Peyer's patch (tissue), 4 donors: ENCODE results near the gene GGTLC1. TPM values are rescaled to one million over a fixed set of nuclear protein-coding genes. Genes with fewer than 3 reads are reported as not detected.

Source experiments
- DNase-seq, 3 donors: peaks; one replicate each; pipeline ENCODE4 v3.0.0-alpha.2; 2017 to 2019
- H3K27ac ChIP-seq, 4 donors: fragments of 200-600 bp; sonication (generic); one replicate each; pipeline ENCODE4 v1.5.1; 2016 to 2019
- H3K27me3 ChIP-seq, 2 donors: fragments of 200-600 bp; sonication (generic); one replicate each; pipeline ENCODE4 v1.5.1; 2019
- H3K36me3 ChIP-seq, 3 donors: fragments of 200-600 bp; sonication (generic); one replicate each; pipeline ENCODE4 v1.5.1; 2016 to 2019
- H3K4me1 ChIP-seq, 4 donors: fragments of 200-600 bp; sonication (generic); one replicate each; pipeline ENCODE4 v1.5.1; 2016 to 2019
- H3K4me3 ChIP-seq, 4 donors: fragments of 200-600 bp; sonication (generic); 1 replicate in 3 of 4; 2 replicates in 1 of 4; pipeline ENCODE4 v1.5.1; 2016 to 2019; ENCODE audit warnings: mild to moderate bottlenecking in 1 of 4
- H3K9me3 ChIP-seq, 4 donors: fragments of 200-600 bp; sonication (generic); one replicate each; pipeline ENCODE4 v1.5.1; 2016 to 2019; ENCODE audit warnings: mild to moderate bottlenecking in 1 of 4
- CTCF ChIP-seq, 6 experiments: fragments of 450-650 bp in 4 of 6; fragments of 200-600 bp in 2 of 6; sonication (generic) in 1 of 6; IDR thresholded peaks; one replicate each; pipeline ENCODE4 v1.5.1; 2017 to 2019; ENCODE audit warnings: antibody characterized with exemption in 6 of 6, mild to moderate bottlenecking in 3 of 6, moderate library complexity in 1 of 6
- POLR2A ChIP-seq, 2 donors: fragments of 450-650 bp; IDR thresholded peaks; one replicate each; pipeline ENCODE4 v1.5.1; 2017; ENCODE audit warnings: antibody characterized with exemption in 2 of 2, mild to moderate bottlenecking in 2 of 2, moderate library complexity in 2 of 2
- total RNA-seq, 4 donors: library from RNA; depleted of rRNA; stranded (reverse); fragments of >200 nt; gene quantifications; one replicate each; pipeline ENCODE4 v1.1.0, GENCODE V29; 2016

GGTLC1 gene
- total RNA-seq, 4 donors from 2014 or later: not detected

- Histone ChIP-seq H3K27me3 (no peaks in the 10 kb centered on the region), H3K4me1 (no peaks in the 10 kb centered on the region), H3K9me3 (no peaks in the 10 kb centered on the region), H3K4me3 (no peak overlapping the region), H3K36me3 (no peaks in the 10 kb centered on the region), H3K27ac (no peak overlapping the region)
- no peak for TF ChIP-seq POLR2A (IDR thresholded peaks at IDR 0.05)
- no peak for TF ChIP-seq CTCF (IDR thresholded peaks at IDR 0.05)
- no peak for DNase-seq
These were observed 19.2 kb upstream of the GGTLC1 start for GRCh38 chr20:24007758-24008157.

GRCh38 chr20:24007073-24007595, 18.6 kb upstream of the GGTLC1 start:
- Histone ChIP-seq H3K9me3 (no peaks in the 10 kb centered on the region), H3K27ac (no peak overlapping the region), H3K27me3 (no peaks in the 10 kb centered on the region), H3K4me1 (no peaks in the 10 kb centered on the region), H3K4me3 (no peak overlapping the region), H3K36me3 (no peaks in the 10 kb centered on the region)
- no peak for DNase-seq
- TF ChIP-seq POLR2A (IDR thresholded peaks at IDR 0.05) (no peak), CTCF (IDR thresholded peaks at IDR 0.05) (no peak)

- TF ChIP-seq POLR2A (IDR thresholded peaks at IDR 0.05): no peak
- no peak for TF ChIP-seq CTCF (IDR thresholded peaks at IDR 0.05)
- DNase-seq: no peak
- H3K4me3 ChIP-seq: no peak overlapping the region
These were observed 18.0 kb upstream of the GGTLC1 start for GRCh38 chr20:24006626-24007025.

GRCh38 chr20:24004471-24004870, 15.9 kb upstream of the GGTLC1 start:
- H3K4me1 ChIP-seq: no peaks in the 10 kb centered on the region
- H3K9me3 ChIP-seq: no peaks in the 10 kb centered on the region
- TF ChIP-seq CTCF (IDR thresholded peaks at IDR 0.05) (no peak), POLR2A (IDR thresholded peaks at IDR 0.05) (no peak)
- H3K36me3 ChIP-seq: no peaks in the 10 kb centered on the region
- no peak overlapping the region for H3K4me3 ChIP-seq
- no peaks in the 10 kb centered on the region for H3K27me3 ChIP-seq
- H3K27ac ChIP-seq: no peak overlapping the region
- DNase-seq: no peak

More at GRCh38 chr20:24006626-24007025, 18.0 kb upstream of the GGTLC1 start:
- H3K4me1 ChIP-seq: no peaks in the 10 kb centered on the region
- H3K27me3 ChIP-seq: no peaks in the 10 kb centered on the region
- H3K36me3 ChIP-seq: no peaks in the 10 kb centered on the region
- H3K27ac ChIP-seq: no peak overlapping the region
- no peaks in the 10 kb centered on the region for H3K9me3 ChIP-seq

DNA sequence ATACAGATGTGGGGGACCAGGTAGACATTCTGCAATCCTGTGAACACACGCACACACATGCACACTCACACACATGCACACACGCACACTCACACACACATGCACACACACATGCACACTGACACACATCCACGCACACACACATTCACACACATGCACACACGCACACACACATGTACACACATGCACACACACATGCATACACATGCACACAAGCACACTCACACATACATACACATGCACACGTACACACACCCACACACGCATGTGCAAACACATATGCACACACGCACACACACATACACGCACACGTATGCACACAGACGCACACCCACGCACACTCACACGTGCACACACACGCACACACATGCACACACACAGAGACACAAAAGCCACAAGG, 14.3 kb upstream of the GGTLC1 start:
- TF ChIP-seq CTCF (IDR thresholded peaks at IDR 0.05) (no peak), POLR2A (IDR thresholded peaks at IDR 0.05) (no peak)
- no peaks in the 10 kb centered on the region for H3K27me3 ChIP-seq
- H3K36me3 ChIP-seq: no peaks in the 10 kb centered on the region
- H3K4me1 ChIP-seq: no peaks in the 10 kb centered on the region
- no peaks in the 10 kb centered on the region for H3K9me3 ChIP-seq
- H3K27ac ChIP-seq: no peak overlapping the region
- no peak for DNase-seq
- H3K4me3 ChIP-seq: no peak overlapping the region
